ENCODE data around the gene ZNF532. TPM values are rescaled to one million over a fixed set of nuclear protein-coding genes. Genes with fewer than 3 reads are reported as not detected.
A peak's percentile ranks its signal among the peaks of the same experiment; 100 is the strongest.

ZNF532 gene
- total and polyA plus RNA-seq, 2 donors from 2014 or later, result 5.7 to 76.3 TPM

GRCh38 chr18:59026831-59027410 lies 162.2 kb downstream of the ZNF532 start:
- no peak overlapping the region for H3K4me3 ChIP-seq (ENCODE audit: low read length in 3 of 3)
- no peak for DNase-seq
- intact Hi-C loops (cut with DNase I), result no loop called here
- no peak overlapping the region for H3K27ac ChIP-seq (ENCODE audit: low read depth in 2 of 2, low read length in 2 of 2)
- TF ChIP-seq CTCF (IDR thresholded peaks at IDR 0.05; ENCODE audit: borderline replicate concordance, extremely low read depth, insufficient read depth), result no peak
- no peak for FAIRE-seq
- H3K4me1 ChIP-seq (ENCODE audit: control insufficient read depth in 2 of 3, insufficient read depth in 2 of 3, low read depth in 1 of 3, low read length in 3 of 3), result peaks cover 0 to 8% (median 0%) of the 10 kb centered on the region in 3 donors
- H3K9ac ChIP-seq (ENCODE audit: low read length in 3 of 3), result no peak overlapping the region
- H3K27me3 ChIP-seq (ENCODE audit: control insufficient read depth, insufficient read depth, low read length), result no peaks in the 10 kb centered on the region
- H3K9me3 ChIP-seq (ENCODE audit: control insufficient read depth in 2 of 3, insufficient read depth in 1 of 3, low read length in 3 of 3), result no peaks in the 10 kb centered on the region
- no peaks in the 10 kb centered on the region for H3K36me3 ChIP-seq (ENCODE audit: control insufficient read depth in 2 of 3, insufficient read depth in 3 of 3, low read length in 3 of 3)

- Histone ChIP-seq H3K27ac (ENCODE audit: low read depth in 2 of 2, low read length in 2 of 2) (no peak overlapping the region), H3K36me3 (ENCODE audit: control insufficient read depth in 2 of 3, insufficient read depth in 3 of 3, low read length in 3 of 3) (no peaks in the 10 kb centered on the region), H3K27me3 (ENCODE audit: control insufficient read depth, insufficient read depth, low read length) (no peaks in the 10 kb centered on the region), H3K4me3 (ENCODE audit: low read length in 3 of 3) (no peak overlapping the region), H3K9me3 (ENCODE audit: control insufficient read depth in 2 of 3, insufficient read depth in 1 of 3, low read length in 3 of 3) (no peaks in the 10 kb centered on the region), H3K9ac (ENCODE audit: low read length in 3 of 3) (no peak overlapping the region), H3K4me1 (ENCODE audit: control insufficient read depth in 2 of 3, insufficient read depth in 2 of 3, low read depth in 1 of 3, low read length in 3 of 3) (no peaks in the 10 kb centered on the region)
- FAIRE-seq (no peak), DNase-seq (peak in 2 of 5 donors; percentile 52 to 58)
- TF ChIP-seq CTCF (IDR thresholded peaks at IDR 0.05; ENCODE audit: borderline replicate concordance, extremely low read depth, insufficient read depth), result no peak
- intact Hi-C loops (cut with DNase I), result no loop called here
Observed at GRCh38 chr18:59029663-59030429, 165.2 kb downstream of the ZNF532 start.

DNA sequence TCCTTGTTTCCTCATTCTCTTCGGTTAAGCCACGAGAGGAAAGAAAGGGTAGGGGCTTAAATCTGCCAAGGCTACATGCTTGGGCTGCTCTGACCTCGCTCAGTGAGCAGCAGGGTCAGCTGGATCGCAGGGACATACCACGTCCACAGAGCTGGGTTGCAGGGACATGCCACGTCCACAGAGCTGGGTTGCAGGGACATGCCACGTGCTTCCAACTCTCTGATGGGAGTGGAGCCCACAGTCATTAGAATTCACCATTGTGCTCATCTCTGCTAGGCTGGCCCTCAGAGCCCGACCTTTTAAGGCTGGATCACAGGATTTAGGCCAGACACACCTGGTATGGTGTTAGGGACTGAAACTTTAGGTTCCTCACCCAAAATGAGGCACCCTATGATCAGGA lies 167.6 kb downstream of the ZNF532 start:
- Histone ChIP-seq H3K27me3 (ENCODE audit: control insufficient read depth, insufficient read depth, low read length) (no peaks in the 10 kb centered on the region), H3K9me3 (ENCODE audit: control insufficient read depth in 2 of 3, insufficient read depth in 1 of 3, low read length in 3 of 3) (no peaks in the 10 kb centered on the region)
- FAIRE-seq, result no peak

More for the DNA sequence above, 167.6 kb downstream of the ZNF532 start:
- no peak for DNase-seq
- intact Hi-C loops (cut with DNase I), result no loop called here
- TF ChIP-seq CTCF (IDR thresholded peaks at IDR 0.05; ENCODE audit: borderline replicate concordance, extremely low read depth, insufficient read depth), result no peak
- Histone ChIP-seq H3K9ac (ENCODE audit: low read length in 3 of 3) (no peak overlapping the region), H3K36me3 (ENCODE audit: control insufficient read depth in 2 of 3, insufficient read depth in 3 of 3, low read length in 3 of 3) (no peaks in the 10 kb centered on the region), H3K4me3 (ENCODE audit: low read length in 3 of 3) (no peak overlapping the region), H3K27ac (ENCODE audit: low read depth in 2 of 2, low read length in 2 of 2) (no peak overlapping the region), H3K4me1 (ENCODE audit: control insufficient read depth in 2 of 3, insufficient read depth in 2 of 3, low read depth in 1 of 3, low read length in 3 of 3) (no peaks in the 10 kb centered on the region)
